ENCODE measurements around the gene ZNF574. TPM values are rescaled to one million over a fixed set of nuclear protein-coding genes. Genes with fewer than 3 reads are reported as not detected.

The ZNF574 gene
- total RNA-seq, 1 experiment from 2014 or later, result 44.0 TPM

DNA sequence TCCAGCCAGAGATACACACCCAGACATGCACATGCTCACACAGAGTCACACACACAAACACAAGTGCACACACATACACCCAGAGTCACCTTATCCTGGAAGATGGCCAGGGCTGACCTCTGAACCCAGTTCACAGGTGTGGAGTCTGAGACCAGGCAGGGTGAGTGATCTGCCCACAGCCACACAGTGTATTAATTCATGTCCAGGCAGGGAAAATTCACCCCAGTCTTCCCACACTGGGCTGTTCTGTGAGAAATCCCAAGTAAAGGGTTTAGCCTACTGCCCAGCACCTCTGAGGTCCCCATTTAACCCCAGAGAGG is 54.2 kb downstream of the ZNF574 start:
- DNase-seq, result no peak

More for the DNA sequence above, 54.2 kb downstream of the ZNF574 start:
- Histone ChIP-seq H3K4me3 (ENCODE audit: insufficient read depth, low read depth, low read length) (no peak overlapping the region), H3K27me3 (ENCODE audit: control insufficient read depth, insufficient read depth, low read length) (peaks cover 22% of the 10 kb centered on the region), H3K36me3 (replicated peaks; ENCODE audit: control insufficient read depth, insufficient read depth, low read length) (no peaks in the 10 kb centered on the region)

Other genes starting within 250 kb of the ZNF574 start
- gene LYPD4, start 231.5 kb upstream of the ZNF574 start, total RNA-seq (2014; rRNA removed; shearing (Covaris generic)), result not detected in 2 replicates
- not detected in 2 replicates for gene DMRTC2, start 231.1 kb upstream of the ZNF574 start, total RNA-seq (2014; rRNA removed; shearing (Covaris generic))
- gene RPS19, start 215.9 kb upstream of the ZNF574 start, total RNA-seq (2014; rRNA removed; shearing (Covaris generic)), result 2,022 and 3,019 TPM in 2 replicates
- 0.55 TPM in 1 of 2 replicates, not detected in the other for gene CD79A, start 198.9 kb upstream of the ZNF574 start, total RNA-seq (2014; rRNA removed; shearing (Covaris generic))
- 34.3 and 40.7 TPM in 2 replicates for gene ARHGEF1, start 193.0 kb upstream of the ZNF574 start, total RNA-seq (2014; rRNA removed; shearing (Covaris generic))
- gene ERFL, start 147.7 kb upstream of the ZNF574 start, total RNA-seq (2014; rRNA removed; shearing (Covaris generic)), result 0.15 TPM in 1 of 2 replicates, not detected in the other
- gene RABAC1, start 116.8 kb upstream of the ZNF574 start, total RNA-seq (2014; rRNA removed; shearing (Covaris generic)), result 140 and 163 TPM in 2 replicates
- 9.9 and 11.9 TPM in 2 replicates for gene ATP1A3, start 81.9 kb upstream of the ZNF574 start, total RNA-seq (2014; rRNA removed; shearing (Covaris generic))
- gene GRIK5, start 6.0 kb upstream of the ZNF574 start, total RNA-seq (2014; rRNA removed; shearing (Covaris generic)), result 15.7 and 16.4 TPM in 2 replicates
- 0.90 and 2.4 TPM in 2 replicates for gene POU2F2, start 56.3 kb downstream of the ZNF574 start, total RNA-seq (2014; rRNA removed; shearing (Covaris generic))
- 58.0 and 63.6 TPM in 2 replicates for gene DEDD2, start 141.5 kb downstream of the ZNF574 start, total RNA-seq (2014; rRNA removed; shearing (Covaris generic))
- 14.6 and 16.1 TPM in 2 replicates for gene ZNF526, start 144.1 kb downstream of the ZNF574 start, total RNA-seq (2014; rRNA removed; shearing (Covaris generic))
- gene GSK3A, start 166.4 kb downstream of the ZNF574 start, total RNA-seq (2014; rRNA removed; shearing (Covaris generic)), result 29.1 and 40.4 TPM in 2 replicates
- gene ERF, start 179.0 kb downstream of the ZNF574 start, total RNA-seq (2014; rRNA removed; shearing (Covaris generic)), result 73.0 and 106 TPM in 2 replicates
- 16.1 and 20.1 TPM in 2 replicates for gene CIC, start 193.1 kb downstream of the ZNF574 start, total RNA-seq (2014; rRNA removed; shearing (Covaris generic))
- 3.3 and 5.2 TPM in 2 replicates for gene PRR19, start 226.0 kb downstream of the ZNF574 start, total RNA-seq (2014; rRNA removed; shearing (Covaris generic))
- 96.5 and 152 TPM in 2 replicates for gene PAFAH1B3, start 226.5 kb downstream of the ZNF574 start, total RNA-seq (2014; rRNA removed; shearing (Covaris generic))
- gene TMEM145, start 237.1 kb downstream of the ZNF574 start, total RNA-seq (2014; rRNA removed; shearing (Covaris generic)), result 0.38 and 0.41 TPM in 2 replicates
- gene MEGF8, start 249.5 kb downstream of the ZNF574 start, total RNA-seq (2014; rRNA removed; shearing (Covaris generic)), result 26.1 and 33.4 TPM in 2 replicates